HG03060 (cell line): ENCODE results near the gene KIF18B.

Experiments used
- ATAC-seq: cut with Tn5 transposase; IDR thresholded peaks from one replicate; pipeline ENCODE4 v1.9.1; 2021; ENCODE audit warnings: low read depth, moderate number of reproducible peaks; ENCODE audit not compliant: unreplicated experiment

Gene KIF18B

GRCh38 chr17:44921122-44921882 is 26.3 kb downstream of the KIF18B start:
- no peak for ATAC-seq

- no peak for ATAC-seq
These were observed 27.0 kb downstream of the KIF18B start for GRCh38 chr17:44920565-44920940.

GRCh38 chr17:44919885-44920564 is 27.5 kb downstream of the KIF18B start:
- no peak for ATAC-seq

GRCh38 chr17:44919411-44919810 is 28.2 kb downstream of the KIF18B start:
- no peak for ATAC-seq

- no peak for ATAC-seq
These were observed 29.6 kb downstream of the KIF18B start for GRCh38 chr17:44918006-44918405.

GRCh38 chr17:44917456-44917855 is 30.1 kb downstream of the KIF18B start:
- no peak for ATAC-seq

- no peak for ATAC-seq
These were observed 30.8 kb downstream of the KIF18B start for GRCh38 chr17:44916781-44917241.

- no peak for ATAC-seq
These were observed 31.5 kb downstream of the KIF18B start for GRCh38 chr17:44915862-44916780.

GRCh38 chr17:44915321-44915726 is 32.2 kb downstream of the KIF18B start, which contains the start of gene GFAP:
GFAP (minus strand) TSS chr17:44915500; CDS start chr17:44915486, 14 bp downstream.
- ATAC-seq: no peak

GRCh38 chr17:44914698-44915271 is 32.8 kb downstream of the KIF18B start:
- ATAC-seq: no peak

GRCh38 chr17:44914148-44914547 is 33.4 kb downstream of the KIF18B start:
- no peak for ATAC-seq

GRCh38 chr17:44913676-44914075 is 33.9 kb downstream of the KIF18B start:
- ATAC-seq: no peak

- no peak for ATAC-seq
These were observed 34.6 kb downstream of the KIF18B start for GRCh38 chr17:44912763-44913544.

- ATAC-seq: no peak
These were observed 36.2 kb downstream of the KIF18B start for GRCh38 chr17:44911133-44912001.

GRCh38 chr17:44910231-44911106 is 37.1 kb downstream of the KIF18B start:
- ATAC-seq: no peak

- no peak for ATAC-seq
These were observed 37.9 kb downstream of the KIF18B start for GRCh38 chr17:44909681-44910144.

- no peak for ATAC-seq
These were observed 38.7 kb downstream of the KIF18B start for GRCh38 chr17:44908761-44909326.
